CD8-positive, alpha-beta memory T cell (primary cell): Measurements from ENCODE around the gene KCNMA1. TPM values are rescaled to one million over a fixed set of nuclear protein-coding genes. Genes with fewer than 3 reads are reported as not detected.

Experiments used
- CTCF ChIA-PET: fragments of 350-600 bp; sonication (Branson Sonifier 250); formaldehyde crosslinking; loops from one replicate; lab custom pipeline; 2021; ENCODE audit warnings: antibody characterized with exemption; lab: Charles Lee
- POLR2A ChIA-PET: fragments of 350-600 bp; sonication (Branson Sonifier 250); formaldehyde crosslinking; loops from one replicate; lab custom pipeline; 2021; ENCODE audit warnings: antibody characterized with exemption; lab: Charles Lee
- DNase-seq, 5 donors: peaks; one replicate each; pipeline versions ENCODE4 v3.0.0 to v3.0.0-alpha.2; 2020 to 2022; ENCODE audit warnings: mixed read lengths in 1 of 5
- H3K27ac ChIP-seq: one replicate; pipeline ENCODE4 v1.7.0; 2013; ENCODE audit warnings: low read depth, mild to moderate bottlenecking, low read length, moderate library complexity
- H3K27me3 ChIP-seq: 2 replicates; pipeline ENCODE4 v1.7.0; 2013; ENCODE audit warnings: low read length, mild to moderate bottlenecking; ENCODE audit not compliant: insufficient read depth, poor library complexity, severe bottlenecking
- H3K36me3 ChIP-seq: 2 replicates; pipeline ENCODE4 v1.7.0; 2013; ENCODE audit warnings: mild to moderate bottlenecking, low read length, moderate library complexity; ENCODE audit not compliant: insufficient read depth
- H3K4me1 ChIP-seq: 2 replicates; pipeline ENCODE4 v1.7.0; 2013; ENCODE audit warnings: mild to moderate bottlenecking, low read length, moderate library complexity; ENCODE audit not compliant: insufficient read depth
- H3K4me3 ChIP-seq: 2 replicates; pipeline ENCODE4 v1.7.0; 2013; ENCODE audit warnings: mild to moderate bottlenecking, low read length
- H3K9me3 ChIP-seq: 2 replicates; pipeline ENCODE4 v1.7.0; 2013; ENCODE audit warnings: mild to moderate bottlenecking, low read length
- H3K27ac Mint-ChIP-seq, 8 donors: one replicate each; pipeline ENCODE4 v1.8.0; 2020 to 2021; ENCODE audit warnings: mixed read lengths in 8 of 8, mild to moderate bottlenecking in 6 of 8, inconsistent platforms in 3 of 8, moderate library complexity in 3 of 8
- H3K27me3 Mint-ChIP-seq, 2 donors: one replicate each; pipeline ENCODE4 v1.8.0; 2020 to 2021; ENCODE audit warnings: mixed read lengths in 2 of 2, mild to moderate bottlenecking in 1 of 2, moderate library complexity in 1 of 2
- H3K36me3 Mint-ChIP-seq, 3 donors: one replicate each; pipeline ENCODE4 v1.8.0; 2020 to 2021; ENCODE audit warnings: mixed read lengths in 3 of 3, inconsistent platforms in 1 of 3, mild to moderate bottlenecking in 1 of 3
- H3K4me1 Mint-ChIP-seq, 3 donors: one replicate each; pipeline ENCODE4 v1.8.0; 2020 to 2021; ENCODE audit warnings: mixed read lengths in 3 of 3, inconsistent platforms in 1 of 3, mild to moderate bottlenecking in 1 of 3
- H3K4me3 Mint-ChIP-seq, 7 donors: one replicate each; pipeline ENCODE4 v1.8.0; 2020 to 2021; ENCODE audit warnings: mixed read lengths in 7 of 7, mild to moderate bottlenecking in 6 of 7, moderate library complexity in 4 of 7, inconsistent platforms in 2 of 7
- H3K9me3 Mint-ChIP-seq, 5 donors: one replicate each; pipeline ENCODE4 v1.8.0; 2020 to 2022; ENCODE audit warnings: mixed read lengths in 5 of 5, mild to moderate bottlenecking in 3 of 5, moderate library complexity in 2 of 5, inconsistent platforms in 1 of 5
- polyA plus RNA-seq: library from polyadenylated mRNA; unstranded; fragments of 300-500 nt; fragmentation: Illumina TruSeq; gene quantifications from one replicate; pipeline ENCODE4 v1.2.3, GENCODE V29; 2021
- total RNA-seq, 2 experiments: library from RNA; stranded (reverse); gene quantifications; one replicate each; pipeline ENCODE4 v1.2.3, GENCODE V29; 2021

KCNMA1 gene
- total and polyA plus RNA-seq, 3 experiments from 2014 or later, result 0.20 to 0.31 TPM; not detected in 1

DNA sequence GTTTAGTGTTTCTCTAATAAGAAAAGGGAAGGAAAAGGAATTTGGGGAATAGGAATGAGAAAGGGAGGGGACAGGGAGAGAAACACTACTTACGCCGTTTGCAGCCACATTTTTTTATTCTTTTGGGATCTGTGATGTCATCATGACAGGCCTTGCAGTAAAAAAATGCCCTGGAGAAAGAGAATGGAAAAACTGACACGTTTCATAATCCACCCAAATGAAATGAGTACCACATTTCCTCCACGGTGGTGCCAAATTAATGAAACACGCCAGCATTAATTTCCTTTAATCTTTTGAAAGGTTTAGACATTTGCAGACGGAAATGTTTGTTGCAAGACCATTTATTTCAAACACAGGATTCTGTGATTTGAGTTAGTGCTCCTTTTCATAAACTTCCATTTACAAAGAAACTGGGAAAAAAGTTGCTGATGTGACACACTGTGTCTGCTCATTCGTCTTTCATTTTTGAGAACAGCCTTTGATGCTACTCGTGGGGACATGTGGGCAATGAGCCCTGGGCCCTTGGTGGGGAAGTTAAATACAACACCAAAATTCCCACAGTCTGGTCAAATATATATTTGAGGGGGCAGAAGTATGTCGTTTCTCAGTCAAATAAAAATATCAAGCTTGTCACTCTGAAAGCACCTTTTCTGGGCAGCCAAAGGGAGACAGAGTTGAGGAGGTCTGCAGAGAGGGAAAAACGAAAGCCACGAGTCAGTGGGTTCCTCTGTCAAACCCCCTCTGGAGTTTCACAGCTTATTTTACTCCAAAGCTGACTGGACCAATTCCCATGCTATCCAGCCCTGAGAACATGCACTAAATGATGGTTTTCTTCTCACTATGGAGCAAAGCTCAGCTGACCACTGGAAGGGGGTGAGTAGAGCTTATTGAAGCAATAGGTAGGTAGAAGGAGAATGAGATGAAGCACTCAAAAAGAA is 625.5 kb downstream of the KCNMA1 start:
- POLR2A ChIA-PET, result no interaction called here
- DNase-seq, result no peak
- Histone ChIP-seq H3K36me3 (no peaks in the 10 kb centered on the region), H3K4me1 (no peaks in the 10 kb centered on the region), H3K27me3 (no peaks in the 10 kb centered on the region), H3K27ac (no peak overlapping the region), H3K4me3 (no peak overlapping the region), H3K9me3 (no peaks in the 10 kb centered on the region)
- no peak overlapping the region for H3K27ac Mint-ChIP-seq
- H3K9me3 Mint-ChIP-seq, result peaks cover 0 to 2% (median 0%) of the 10 kb centered on the region in 5 donors
- H3K4me1 Mint-ChIP-seq, result no peaks in the 10 kb centered on the region
- H3K4me3 Mint-ChIP-seq, result no peak overlapping the region
- H3K27me3 Mint-ChIP-seq, result peaks cover 4 to 5% of the 10 kb centered on the region in 2 donors
- no peaks in the 10 kb centered on the region for H3K36me3 Mint-ChIP-seq
- CTCF ChIA-PET, result no interaction called here

GRCh38 chr10:77010430-77010829 is 627.2 kb downstream of the KCNMA1 start:
- Histone ChIP-seq H3K9me3 (no peaks in the 10 kb centered on the region), H3K36me3 (no peaks in the 10 kb centered on the region), H3K27ac (no peak overlapping the region), H3K4me1 (no peaks in the 10 kb centered on the region), H3K27me3 (no peaks in the 10 kb centered on the region), H3K4me3 (no peak overlapping the region)
- Mint-ChIP-seq H3K4me3 (no peak overlapping the region), H3K4me1 (no peaks in the 10 kb centered on the region), H3K9me3 (peaks cover 0 to 2% (median 0%) of the 10 kb centered on the region in 5 donors), H3K27me3 (peaks cover 0 to 3% of the 10 kb centered on the region in 2 donors), H3K27ac (no peak overlapping the region), H3K36me3 (no peaks in the 10 kb centered on the region)
- ChIA-PET CTCF (no interaction called here), POLR2A (no interaction called here)
- no peak for DNase-seq

- Histone ChIP-seq H3K4me1 (no peaks in the 10 kb centered on the region), H3K27me3 (no peaks in the 10 kb centered on the region), H3K27ac (no peak overlapping the region), H3K4me3 (no peak overlapping the region), H3K9me3 (no peaks in the 10 kb centered on the region), H3K36me3 (no peaks in the 10 kb centered on the region)
- ChIA-PET CTCF (no interaction called here), POLR2A (no interaction called here)
- no peak for DNase-seq
- H3K4me3 Mint-ChIP-seq, result no peak overlapping the region
- H3K27me3 Mint-ChIP-seq, result peaks cover 0 to 3% of the 10 kb centered on the region in 2 donors
- no peak overlapping the region for H3K27ac Mint-ChIP-seq
- H3K36me3 Mint-ChIP-seq, result no peaks in the 10 kb centered on the region
- peaks cover 0 to 2% (median 0%) of the 10 kb centered on the region in 5 donors for H3K9me3 Mint-ChIP-seq
- no peaks in the 10 kb centered on the region for H3K4me1 Mint-ChIP-seq
These were observed 629.8 kb downstream of the KCNMA1 start for GRCh38 chr10:77007834-77008233.

GRCh38 chr10:77006836-77007511 is 630.6 kb downstream of the KCNMA1 start:
- no peak overlapping the region for H3K4me3 Mint-ChIP-seq
- H3K4me1 Mint-ChIP-seq, result no peaks in the 10 kb centered on the region
- H3K27ac Mint-ChIP-seq, result no peak overlapping the region
- no peaks in the 10 kb centered on the region for H3K9me3 ChIP-seq
- H3K4me3 ChIP-seq, result no peak overlapping the region
- H3K27me3 Mint-ChIP-seq, result peaks cover 0 to 5% of the 10 kb centered on the region in 2 donors
- POLR2A ChIA-PET, result no interaction called here
- DNase-seq, result no peak
- CTCF ChIA-PET, result no interaction called here
- H3K27ac ChIP-seq, result no peak overlapping the region
- H3K4me1 ChIP-seq, result no peaks in the 10 kb centered on the region
- peaks cover 0 to 2% (median 0%) of the 10 kb centered on the region in 5 donors for H3K9me3 Mint-ChIP-seq
- no peaks in the 10 kb centered on the region for H3K27me3 ChIP-seq
- no peaks in the 10 kb centered on the region for H3K36me3 Mint-ChIP-seq
- no peaks in the 10 kb centered on the region for H3K36me3 ChIP-seq

DNA sequence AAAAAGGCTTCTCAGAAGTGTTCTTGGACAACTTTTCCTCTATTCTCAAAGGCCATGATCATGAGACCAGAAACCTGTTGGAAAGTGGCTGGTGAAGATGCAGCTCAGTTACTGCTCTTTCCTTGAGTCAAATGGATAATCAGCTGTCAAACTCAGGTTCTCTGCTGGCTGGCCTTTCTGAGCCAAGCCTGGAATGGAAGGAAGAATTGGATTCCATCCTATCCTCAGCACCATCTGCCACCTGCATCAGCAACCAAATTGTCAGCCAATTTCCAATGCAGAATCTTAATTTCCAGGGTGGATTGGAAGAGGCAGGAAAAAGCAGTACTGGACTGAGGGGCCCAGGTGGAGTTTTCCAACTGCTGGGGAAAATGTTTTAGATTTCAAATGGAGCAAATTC is 631.7 kb downstream of the KCNMA1 start:
- no peaks in the 10 kb centered on the region for H3K36me3 Mint-ChIP-seq
- Histone ChIP-seq H3K27me3 (no peaks in the 10 kb centered on the region), H3K4me3 (no peak overlapping the region), H3K27ac (no peak overlapping the region), H3K9me3 (no peaks in the 10 kb centered on the region), H3K4me1 (no peaks in the 10 kb centered on the region), H3K36me3 (no peaks in the 10 kb centered on the region)
- peaks cover 3 to 5% of the 10 kb centered on the region in 2 donors for H3K27me3 Mint-ChIP-seq
- H3K9me3 Mint-ChIP-seq, result no peaks in the 10 kb centered on the region
- POLR2A ChIA-PET, result no interaction called here
- DNase-seq, result no peak
- no peak overlapping the region for H3K4me3 Mint-ChIP-seq
- no peaks in the 10 kb centered on the region for H3K4me1 Mint-ChIP-seq
- CTCF ChIA-PET, result no interaction called here
- H3K27ac Mint-ChIP-seq, result no peak overlapping the region

- H3K27me3 ChIP-seq, result no peaks in the 10 kb centered on the region
- H3K9me3 Mint-ChIP-seq, result no peaks in the 10 kb centered on the region
- no peaks in the 10 kb centered on the region for H3K4me1 Mint-ChIP-seq
- H3K27ac Mint-ChIP-seq, result no peak overlapping the region
- CTCF ChIA-PET, result interaction anchor here (1.0 kb wide), 1 partner anchor 10 kb away, joined by 3 read pairs; no protein-coding TSS in a partner anchor
- no peaks in the 10 kb centered on the region for H3K9me3 ChIP-seq
- H3K4me1 ChIP-seq, result no peaks in the 10 kb centered on the region
- no peak overlapping the region for H3K27ac ChIP-seq
- no peak overlapping the region for H3K4me3 Mint-ChIP-seq
- POLR2A ChIA-PET, result no interaction called here
- H3K4me3 ChIP-seq, result no peak overlapping the region
- peaks cover 3 to 5% of the 10 kb centered on the region in 2 donors for H3K27me3 Mint-ChIP-seq
- no peaks in the 10 kb centered on the region for H3K36me3 Mint-ChIP-seq
- H3K36me3 ChIP-seq, result no peaks in the 10 kb centered on the region
- no peak for DNase-seq
These were observed 632.6 kb downstream of the KCNMA1 start for GRCh38 chr10:77004917-77005564.

DNA sequence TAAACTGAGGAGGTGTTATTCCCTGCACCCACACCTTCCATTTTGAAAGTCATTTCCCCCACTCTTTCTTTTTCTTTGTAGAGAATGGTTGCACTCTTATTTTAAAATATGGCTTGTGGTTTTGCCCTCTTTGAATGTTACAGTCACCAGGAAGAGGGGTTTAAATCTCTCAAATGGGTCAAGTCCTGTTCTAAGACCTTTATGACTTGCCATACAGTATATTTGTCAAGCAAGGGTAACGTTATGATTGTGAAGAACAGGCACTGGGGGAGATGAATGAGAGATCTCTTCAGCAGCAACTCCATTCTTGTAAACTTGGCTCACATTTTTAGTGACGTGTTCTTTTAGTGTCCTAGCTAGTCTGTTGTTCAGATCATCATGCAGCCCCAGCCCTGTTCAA is 634.7 kb downstream of the KCNMA1 start:
- Mint-ChIP-seq H3K27ac (no peak overlapping the region), H3K4me1 (no peaks in the 10 kb centered on the region), H3K9me3 (no peaks in the 10 kb centered on the region), H3K4me3 (no peak overlapping the region), H3K27me3 (peaks cover 2 to 3% of the 10 kb centered on the region in 2 donors), H3K36me3 (no peaks in the 10 kb centered on the region)
- Histone ChIP-seq H3K27ac (no peak overlapping the region), H3K36me3 (no peaks in the 10 kb centered on the region), H3K4me1 (no peaks in the 10 kb centered on the region), H3K4me3 (no peak overlapping the region), H3K9me3 (no peaks in the 10 kb centered on the region), H3K27me3 (no peaks in the 10 kb centered on the region)
- CTCF ChIA-PET, result no interaction called here
- POLR2A ChIA-PET, result no interaction called here
- DNase-seq, result no peak

DNA sequence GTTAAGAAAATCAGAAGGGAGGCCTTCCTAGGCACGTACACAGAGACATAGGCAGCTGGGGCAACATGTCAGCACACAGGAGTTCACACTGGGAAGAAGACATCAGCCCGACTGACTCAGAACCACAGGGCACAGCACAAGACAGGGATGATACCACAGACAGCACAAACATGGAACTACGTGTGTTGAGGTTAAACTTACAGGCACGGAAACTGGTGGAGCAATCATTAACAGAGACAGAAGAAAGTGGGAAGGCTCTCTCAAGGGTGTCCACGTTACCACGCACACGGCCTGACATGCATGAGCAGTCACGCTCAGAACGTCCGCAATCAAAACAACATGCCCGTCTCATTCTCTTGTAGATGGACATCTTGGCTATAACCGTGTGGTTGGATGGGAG is 636.4 kb downstream of the KCNMA1 start:
- no peak overlapping the region for H3K4me3 Mint-ChIP-seq

More for the DNA sequence above, 636.4 kb downstream of the KCNMA1 start:
- CTCF ChIA-PET, result no interaction called here
- no peak for DNase-seq
- Mint-ChIP-seq H3K27me3 (peaks cover 3 to 4% of the 10 kb centered on the region in 2 donors), H3K9me3 (no peaks in the 10 kb centered on the region), H3K27ac (no peak overlapping the region), H3K4me1 (no peaks in the 10 kb centered on the region), H3K36me3 (no peaks in the 10 kb centered on the region)
- H3K9me3 ChIP-seq, result no peaks in the 10 kb centered on the region
- no peaks in the 10 kb centered on the region for H3K36me3 ChIP-seq
- no peak overlapping the region for H3K27ac ChIP-seq
- no peaks in the 10 kb centered on the region for H3K4me1 ChIP-seq
- no peak overlapping the region for H3K4me3 ChIP-seq
- no peaks in the 10 kb centered on the region for H3K27me3 ChIP-seq
- POLR2A ChIA-PET, result no interaction called here
